ENCODE data around the gene ERVFRD-1.

DNA sequence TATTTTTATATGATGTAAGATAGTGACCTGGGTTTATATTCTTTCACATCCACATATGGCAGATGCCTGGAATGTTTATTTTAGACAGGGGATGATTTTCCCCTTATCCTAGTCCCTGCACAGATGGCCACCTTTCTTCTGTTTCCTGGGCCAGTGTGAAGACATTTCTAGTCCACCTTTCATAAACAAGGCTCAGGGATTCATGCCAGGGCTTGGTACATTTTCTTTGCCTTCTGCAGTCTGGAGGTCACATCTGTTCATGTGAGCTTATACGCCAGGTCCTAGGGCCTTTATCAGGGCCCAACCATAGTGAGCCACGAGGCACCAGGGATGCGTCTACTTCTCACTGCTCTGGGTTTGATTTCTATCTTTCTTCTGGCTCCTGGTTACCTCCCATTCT is 38.0 kb upstream of the ERVFRD-1 start:
- TF ChIP-seq, protein P1, sequence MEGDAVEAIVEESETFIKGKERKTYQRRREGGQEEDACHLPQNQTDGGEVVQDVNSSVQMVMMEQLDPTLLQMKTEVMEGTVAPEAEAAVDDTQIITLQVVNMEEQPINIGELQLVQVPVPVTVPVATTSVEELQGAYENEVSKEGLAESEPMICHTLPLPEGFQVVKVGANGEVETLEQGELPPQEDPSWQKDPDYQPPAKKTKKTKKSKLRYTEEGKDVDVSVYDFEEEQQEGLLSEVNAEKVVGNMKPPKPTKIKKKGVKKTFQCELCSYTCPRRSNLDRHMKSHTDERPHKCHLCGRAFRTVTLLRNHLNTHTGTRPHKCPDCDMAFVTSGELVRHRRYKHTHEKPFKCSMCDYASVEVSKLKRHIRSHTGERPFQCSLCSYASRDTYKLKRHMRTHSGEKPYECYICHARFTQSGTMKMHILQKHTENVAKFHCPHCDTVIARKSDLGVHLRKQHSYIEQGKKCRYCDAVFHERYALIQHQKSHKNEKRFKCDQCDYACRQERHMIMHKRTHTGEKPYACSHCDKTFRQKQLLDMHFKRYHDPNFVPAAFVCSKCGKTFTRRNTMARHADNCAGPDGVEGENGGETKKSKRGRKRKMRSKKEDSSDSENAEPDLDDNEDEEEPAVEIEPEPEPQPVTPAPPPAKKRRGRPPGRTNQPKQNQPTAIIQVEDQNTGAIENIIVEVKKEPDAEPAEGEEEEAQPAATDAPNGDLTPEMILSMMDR (IDR thresholded peaks at IDR 0.05; ENCODE audit: low read length), result no peak
- TF ChIP-seq EZH2 (IDR thresholded peaks at IDR 0.05; ENCODE audit: borderline replicate concordance, low read length), result no peak

Measured in OCI-LY1 (cell line).